GM21423 (cell line): ENCODE measurements around the gene NPPA.
A peak's percentile ranks its signal among the peaks of the same experiment; 100 is the strongest.
"Not testable (repeated sequence)": the region's sequence is repeated elsewhere in the genome, so short reads cannot be mapped to it uniquely, and the experiment has no call there.

Source experiments
- ATAC-seq: cut with Tn5 transposase; IDR thresholded peaks from one replicate; pipeline ENCODE4 v1.9.1; 2021; ENCODE audit warnings: mild to moderate bottlenecking, moderate library complexity; ENCODE audit not compliant: unreplicated experiment

NPPA gene

DNA sequence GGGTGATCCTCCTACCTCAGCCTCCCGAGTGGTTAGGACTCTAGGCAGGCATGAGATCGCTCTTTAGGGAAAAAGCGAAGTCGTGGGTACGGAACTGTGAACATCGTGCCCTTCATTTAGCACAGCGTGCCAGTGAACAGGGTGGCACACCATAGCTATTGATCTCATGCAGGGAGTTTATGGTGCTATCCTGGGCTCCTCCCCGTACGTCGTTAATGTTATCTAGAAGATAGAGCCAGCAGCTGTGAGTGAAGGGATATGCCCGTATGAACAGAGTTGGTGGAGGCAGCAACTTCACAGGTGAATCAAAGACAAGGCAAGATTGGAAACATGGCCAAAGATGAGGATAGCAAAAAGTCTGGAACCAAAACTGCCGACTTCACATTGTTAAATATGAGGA, 30.4 kb downstream of the NPPA start:
- ATAC-seq: no peak

DNA sequence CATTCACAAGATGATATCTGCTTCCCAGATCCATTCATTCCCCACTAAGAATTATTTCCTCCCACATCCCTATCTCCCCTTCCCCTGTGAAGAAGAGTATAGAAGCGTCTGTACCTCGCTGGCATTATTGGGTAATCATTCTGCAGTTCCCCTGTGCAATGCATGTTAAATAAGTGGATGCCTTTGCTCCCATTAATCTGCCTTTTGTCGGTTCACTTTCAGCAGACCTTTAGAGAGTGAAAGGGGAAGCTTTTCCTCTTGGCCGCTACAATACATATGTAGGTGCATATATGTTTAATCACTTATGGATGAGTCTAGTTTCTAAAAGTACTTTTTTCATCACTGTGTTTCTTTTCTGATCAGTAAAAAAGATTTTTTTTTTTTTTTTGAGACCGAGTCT, 34.6 kb downstream of the NPPA start:
- no peak for ATAC-seq

DNA sequence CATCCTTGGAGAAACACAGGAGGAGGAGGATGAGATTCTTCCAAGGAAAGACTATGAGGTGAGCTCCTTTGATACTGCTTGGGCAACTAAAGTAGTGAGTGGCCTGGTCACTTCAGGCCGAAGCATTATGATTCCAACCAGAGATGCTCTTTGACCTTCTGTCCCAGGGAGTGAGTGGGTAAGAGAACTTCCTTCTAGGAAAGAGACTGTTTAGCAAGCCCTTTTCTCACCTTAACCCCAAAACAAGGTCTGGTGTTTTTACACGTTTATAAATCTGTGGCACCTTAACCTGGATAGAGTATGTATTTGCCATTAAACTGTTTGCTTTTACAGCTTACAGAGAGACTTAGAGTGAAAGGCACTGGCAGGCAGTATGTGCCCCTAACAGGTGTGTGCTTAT, 40.5 kb downstream of the NPPA start:
- ATAC-seq: no peak

DNA sequence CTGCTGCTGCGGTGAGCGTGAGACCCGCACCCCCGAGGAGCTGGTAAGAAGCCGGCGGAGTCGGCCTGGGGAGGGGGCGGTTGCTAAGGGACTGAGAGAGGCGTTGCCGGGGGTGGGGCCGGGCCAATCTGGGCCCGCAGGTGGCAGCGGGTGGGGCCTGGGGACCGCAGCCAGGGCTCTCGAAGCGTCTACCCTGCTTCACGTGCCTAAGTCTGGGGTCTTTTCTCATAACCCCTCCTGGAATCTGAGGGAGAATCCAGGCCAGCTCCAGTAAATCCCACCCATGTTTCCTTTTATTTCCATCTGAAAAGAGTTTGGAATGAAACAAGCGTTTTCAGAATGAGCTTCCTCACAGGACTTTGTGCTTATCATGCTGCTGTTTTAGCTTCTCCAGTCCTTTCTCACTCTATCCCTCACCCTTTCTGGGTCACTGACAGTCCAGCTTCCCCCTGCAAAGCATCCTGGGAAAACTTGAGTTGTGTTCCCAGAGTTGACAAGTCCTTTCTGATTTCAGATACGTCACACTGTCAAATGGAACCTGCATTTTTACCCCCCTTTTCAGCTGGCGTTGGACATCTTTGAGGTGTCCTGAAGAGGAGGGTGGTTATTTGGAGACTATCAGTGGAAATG, 41.2 kb downstream of the NPPA start:
- peak; percentile 33 for ATAC-seq

DNA sequence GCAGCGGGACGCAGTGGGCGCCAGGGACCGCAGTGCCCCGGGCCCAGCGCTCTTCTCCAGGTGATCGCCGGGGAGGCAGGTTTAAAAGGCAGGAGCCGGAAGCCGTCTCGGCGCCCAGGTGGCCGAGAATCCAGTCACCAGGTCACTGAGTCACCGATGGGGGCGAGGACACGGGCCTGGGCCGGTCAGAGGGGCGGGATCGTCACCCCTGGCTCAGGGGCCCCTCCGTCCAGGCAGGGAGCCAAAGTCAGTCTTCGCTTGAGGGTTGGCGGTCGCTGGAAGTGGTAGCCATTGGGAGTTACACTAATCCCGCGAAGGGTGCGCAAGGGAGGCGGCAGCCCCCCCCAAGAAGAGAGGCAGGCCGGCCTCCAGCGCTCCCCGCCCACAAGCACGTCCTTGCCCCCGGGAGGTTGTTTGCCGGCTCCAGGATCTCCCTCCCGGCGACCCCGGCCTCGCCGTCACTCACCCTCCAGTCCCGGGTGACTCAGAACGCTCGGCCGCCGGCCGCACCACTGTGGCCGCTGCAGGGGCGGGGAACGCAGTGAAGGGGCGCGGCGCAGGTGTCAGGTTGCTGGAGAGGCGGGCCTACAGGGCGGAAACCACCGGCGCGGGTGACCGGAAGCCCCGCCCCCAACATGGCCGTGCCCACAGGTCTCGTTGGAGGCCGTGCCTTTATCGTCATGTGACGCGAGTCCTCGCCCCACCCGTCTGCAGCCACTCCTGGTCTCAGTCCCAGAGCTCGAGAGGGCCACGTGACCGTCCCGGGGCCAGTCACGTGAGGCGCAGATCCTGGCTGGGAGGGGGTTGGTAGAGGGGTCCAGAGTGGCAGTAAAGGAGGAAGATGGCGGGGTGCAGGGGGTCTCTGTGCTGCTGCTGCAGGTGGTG, 41.9 kb downstream of the NPPA start, which contains the start of the genes CLCN6 and MTHFR:
TSS of gene CLCN6 (plus strand) at position 770 of the 885 bp plus-strand sequence. CDS start at position 842, 72 bp downstream.
TSS of gene MTHFR (minus strand) at position 543 of the 885 bp plus-strand sequence. CDS start 2,848 bp downstream, outside the sequence.
- peak; percentile 75 for ATAC-seq

DNA sequence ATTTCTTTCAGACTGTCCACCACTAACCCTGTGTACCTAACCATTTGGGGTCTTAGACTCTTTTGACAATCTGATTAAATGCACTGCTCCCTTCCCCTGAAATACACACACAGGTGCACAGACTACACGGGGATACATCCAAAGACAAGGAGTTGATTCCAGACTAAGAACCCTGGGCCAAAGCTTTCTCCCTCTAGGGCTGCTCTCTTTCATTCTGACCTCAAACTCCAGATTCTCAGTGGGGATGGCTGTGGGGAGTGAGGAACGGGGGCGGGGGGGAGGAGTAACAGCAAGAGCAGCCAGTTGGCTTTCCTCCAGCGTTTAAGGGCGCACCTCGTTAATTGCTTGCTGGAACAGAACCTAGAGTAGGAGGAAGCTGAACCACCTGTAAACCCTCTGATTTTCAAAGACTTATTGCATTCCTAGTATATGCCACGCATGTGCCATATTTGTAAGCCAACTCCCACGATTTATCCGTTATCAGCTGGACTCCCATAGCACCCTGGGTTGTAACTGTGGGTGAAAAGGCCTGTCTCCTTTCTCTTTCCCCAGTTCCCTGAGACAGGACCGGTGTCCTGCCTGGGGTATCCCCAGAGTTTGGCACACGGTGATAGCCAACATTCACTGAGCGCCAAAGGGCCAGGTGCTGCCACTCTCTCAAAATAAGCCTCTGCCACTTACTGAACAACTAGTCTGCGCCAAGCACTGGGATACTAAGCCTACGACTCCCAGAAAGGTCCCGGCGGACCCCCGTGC, 42.7 kb downstream of the NPPA start:
- no peak for ATAC-seq

DNA sequence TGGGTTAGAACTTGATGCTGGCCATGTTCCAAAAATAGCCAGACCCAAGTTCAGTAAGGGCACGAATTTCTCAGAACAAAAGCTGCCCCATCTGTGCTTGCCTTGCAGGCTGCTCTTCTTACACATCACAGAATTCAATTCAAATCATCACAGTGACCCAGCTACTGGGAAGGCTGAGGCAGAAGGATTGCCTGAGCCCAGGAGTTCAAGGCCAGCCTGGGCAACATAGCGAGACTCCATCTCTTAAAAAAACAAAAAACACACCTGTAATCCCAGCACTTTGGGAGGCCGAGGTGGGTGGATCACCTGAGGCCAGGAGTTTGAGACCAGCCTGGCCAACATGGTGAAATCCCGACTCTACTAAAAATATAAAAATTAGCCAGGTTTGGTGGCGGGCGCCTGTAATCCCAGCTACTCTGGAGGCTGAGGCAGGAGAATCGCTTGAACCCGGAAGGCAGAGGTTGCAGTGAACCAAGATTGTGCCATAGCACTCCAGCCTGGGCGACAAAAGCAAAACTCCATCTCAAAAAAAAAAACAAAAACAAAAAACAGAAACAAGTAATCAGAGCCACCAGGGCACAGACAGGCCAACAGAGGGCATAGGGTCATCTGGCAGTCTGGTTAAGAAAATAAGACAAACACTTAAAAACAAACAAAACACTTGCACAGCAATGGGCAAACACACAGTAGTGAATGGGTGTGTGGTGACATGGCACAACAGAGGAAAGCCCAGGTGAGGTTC, 43.5 kb downstream of the NPPA start:
- not testable (repeated sequence) for ATAC-seq

DNA sequence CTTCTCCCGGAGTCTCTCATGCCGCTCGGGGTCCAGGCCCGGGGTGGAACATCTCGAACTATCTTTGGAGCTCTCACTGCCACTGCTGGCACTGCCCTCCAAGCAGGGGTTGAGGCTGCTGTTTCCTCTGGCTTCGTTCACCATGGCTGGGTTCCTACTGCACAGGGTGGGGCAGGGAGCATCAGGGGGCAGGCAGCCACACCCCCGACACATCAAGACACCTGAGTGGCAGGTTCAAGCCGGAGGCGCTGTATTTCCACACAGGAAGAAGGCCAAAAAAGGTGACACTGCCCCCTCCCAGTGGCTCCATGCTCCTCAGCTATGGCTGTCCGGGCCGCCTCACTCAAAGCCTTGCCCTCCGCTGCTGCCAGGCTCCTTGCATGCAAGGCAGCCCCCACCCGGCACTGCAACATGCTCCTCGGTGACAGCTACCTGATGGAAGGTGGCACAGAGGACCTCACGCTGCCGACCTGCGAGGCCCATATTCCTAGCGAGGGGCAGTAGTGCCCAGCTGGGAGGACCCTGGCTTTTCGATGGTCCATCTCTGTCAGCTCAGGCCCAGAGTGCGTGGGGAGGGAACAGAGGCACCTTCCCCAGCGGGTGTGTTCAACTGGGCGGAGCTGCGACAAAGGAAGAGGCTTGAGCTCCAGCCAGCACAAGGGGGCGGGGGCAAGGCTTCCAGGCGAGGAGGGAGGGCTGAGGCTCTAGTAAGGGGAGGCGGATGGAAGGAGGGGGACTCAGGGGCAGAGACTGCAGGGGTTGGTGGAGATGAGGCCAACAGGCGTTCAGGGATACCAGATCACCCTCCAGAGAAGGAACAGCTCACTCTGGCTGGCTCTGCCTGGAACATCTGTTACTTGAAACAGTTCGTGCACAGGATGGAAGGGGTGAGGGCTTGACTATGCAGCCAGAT, 44.4 kb downstream of the NPPA start:
- ATAC-seq: no peak

DNA sequence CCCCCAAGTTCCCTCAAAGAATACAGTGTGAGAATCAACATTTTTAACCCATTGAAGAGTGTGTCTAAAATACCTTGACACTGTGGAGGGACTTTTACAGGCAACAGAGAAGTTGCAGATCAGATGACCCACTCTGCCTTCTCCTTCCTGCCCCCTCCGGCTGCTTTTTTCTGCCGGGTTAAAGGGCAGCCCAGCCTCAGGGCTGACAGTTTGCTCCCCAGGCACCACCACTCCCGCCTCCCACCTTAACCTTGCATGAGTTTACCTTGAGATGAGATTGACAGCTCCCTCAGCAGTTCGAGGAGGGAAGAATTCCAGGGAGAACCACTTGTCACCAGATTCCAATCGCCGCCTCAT, 45.0 kb downstream of the NPPA start:
- ATAC-seq: no peak

DNA sequence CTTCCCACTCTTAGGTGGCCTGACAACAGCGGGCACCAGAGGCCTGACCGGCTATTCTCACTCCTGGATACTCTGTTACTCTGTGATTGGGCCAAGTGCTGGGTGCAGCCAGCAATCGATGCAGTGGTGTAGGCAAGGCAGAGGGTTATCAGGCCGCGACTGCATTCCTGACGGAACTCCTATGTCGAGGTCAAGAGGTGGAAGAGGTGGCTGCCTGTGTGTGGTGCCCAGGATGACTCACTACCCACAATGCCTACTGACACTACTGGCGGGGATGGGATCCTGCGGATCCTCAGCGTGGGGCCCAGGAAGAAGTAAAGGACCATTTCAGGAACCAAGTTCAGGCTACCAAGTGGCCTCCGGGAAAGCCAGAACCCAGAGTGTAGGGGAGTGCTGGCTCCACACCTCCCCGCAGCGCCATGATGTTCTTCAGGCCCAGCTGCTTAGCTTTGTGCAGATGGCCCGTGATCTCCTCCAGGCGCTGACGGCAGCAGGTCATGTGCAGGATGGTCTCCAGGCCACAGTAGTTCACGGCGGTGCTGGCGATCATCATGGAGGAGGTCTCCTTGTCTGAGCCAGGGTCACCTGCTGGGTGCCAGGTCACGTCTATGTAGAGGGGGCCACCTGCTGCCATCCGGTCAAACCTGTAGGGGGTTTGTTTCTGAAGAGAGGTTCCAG, 46.7 kb downstream of the NPPA start:
- no peak for ATAC-seq

DNA sequence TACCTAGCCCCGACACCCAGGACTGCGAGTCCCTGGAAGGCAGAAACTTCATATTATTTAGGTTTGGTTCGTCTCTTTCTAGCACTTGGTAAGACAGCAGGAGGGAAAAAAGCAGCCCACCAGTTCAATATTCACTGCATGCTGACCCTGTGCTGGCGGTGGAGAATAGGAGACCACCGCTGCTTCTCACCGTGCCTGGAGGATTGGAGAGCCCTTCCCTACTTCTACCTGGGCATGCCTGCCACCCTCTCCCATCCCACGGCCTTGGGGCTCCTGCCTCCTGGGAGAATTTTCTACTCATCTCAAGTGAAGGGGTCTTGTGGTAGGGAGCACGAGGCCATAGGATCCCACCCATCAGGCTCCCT, 47.2 kb downstream of the NPPA start:
- no peak for ATAC-seq

DNA sequence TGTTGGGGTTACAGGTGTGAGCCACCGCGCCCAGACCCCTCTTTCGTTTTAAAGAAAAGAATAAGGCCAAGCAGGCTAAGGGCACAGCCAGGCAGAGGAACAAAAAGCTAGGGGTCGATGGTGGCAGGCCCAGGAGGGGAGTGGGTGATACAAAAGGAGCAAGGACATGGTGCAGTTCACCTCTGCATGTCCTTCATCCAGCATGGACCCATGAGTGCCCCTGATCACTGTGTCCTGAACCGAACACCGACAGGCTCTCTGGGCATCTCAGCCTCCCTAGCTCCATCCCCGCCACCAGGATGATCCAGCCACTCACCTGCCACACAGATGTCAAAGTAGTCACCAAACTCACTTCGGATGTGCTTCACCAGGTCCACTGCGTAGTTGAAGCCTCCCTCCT, 47.7 kb downstream of the NPPA start:
- no peak for ATAC-seq

DNA sequence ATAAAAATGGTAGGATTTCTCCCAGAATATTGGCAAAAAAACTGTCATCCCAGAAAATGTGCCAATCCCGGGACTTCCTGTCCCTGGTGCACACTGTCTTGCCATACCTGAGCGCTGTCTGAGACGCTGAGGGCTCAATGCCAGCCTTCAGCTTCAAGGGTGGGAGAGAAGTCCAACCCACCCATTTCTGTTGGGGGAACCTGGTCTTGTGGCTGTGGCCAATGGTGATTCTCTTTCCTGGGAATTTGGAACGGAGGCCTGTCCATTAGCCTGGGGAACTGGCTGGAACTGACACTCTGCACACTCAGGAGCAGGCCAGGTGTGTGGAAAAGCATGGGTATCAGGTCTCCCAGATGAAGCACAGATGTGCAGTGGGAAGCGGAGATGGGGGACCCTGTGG, 48.5 kb downstream of the NPPA start:
- no peak for ATAC-seq

DNA sequence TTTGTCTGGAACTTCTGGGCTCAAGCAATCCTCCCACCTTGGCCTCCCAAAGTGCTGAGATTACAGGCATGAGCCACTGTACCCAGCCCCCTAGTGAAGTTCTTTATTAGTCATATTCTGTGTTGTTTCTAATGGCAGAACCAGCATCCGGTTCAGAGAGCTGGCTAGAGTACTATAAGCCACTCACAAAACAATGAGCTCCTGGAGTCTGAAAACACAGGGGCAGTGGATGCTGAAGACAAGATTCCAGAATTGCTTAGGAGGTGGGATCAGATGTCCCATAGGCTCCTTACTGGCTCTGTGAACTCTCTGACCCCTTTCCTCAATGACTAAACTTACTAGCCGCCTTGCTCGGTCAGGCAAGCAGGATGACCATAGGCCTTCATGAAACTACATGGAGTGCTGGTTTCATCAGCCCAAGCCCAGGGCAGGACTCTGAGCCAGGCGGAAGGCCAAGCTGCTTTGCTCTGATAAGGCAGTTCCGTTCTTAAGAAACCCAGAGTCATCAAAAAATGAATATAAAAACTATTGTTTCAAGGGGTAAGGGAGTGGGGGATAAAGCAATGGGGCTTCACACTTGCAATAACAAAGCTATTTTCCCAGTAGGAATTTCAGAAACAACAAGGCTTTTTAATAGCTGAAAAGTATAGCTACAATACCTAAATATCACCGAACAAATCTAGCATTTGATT, 49.9 kb downstream of the NPPA start:
- no peak for ATAC-seq

DNA sequence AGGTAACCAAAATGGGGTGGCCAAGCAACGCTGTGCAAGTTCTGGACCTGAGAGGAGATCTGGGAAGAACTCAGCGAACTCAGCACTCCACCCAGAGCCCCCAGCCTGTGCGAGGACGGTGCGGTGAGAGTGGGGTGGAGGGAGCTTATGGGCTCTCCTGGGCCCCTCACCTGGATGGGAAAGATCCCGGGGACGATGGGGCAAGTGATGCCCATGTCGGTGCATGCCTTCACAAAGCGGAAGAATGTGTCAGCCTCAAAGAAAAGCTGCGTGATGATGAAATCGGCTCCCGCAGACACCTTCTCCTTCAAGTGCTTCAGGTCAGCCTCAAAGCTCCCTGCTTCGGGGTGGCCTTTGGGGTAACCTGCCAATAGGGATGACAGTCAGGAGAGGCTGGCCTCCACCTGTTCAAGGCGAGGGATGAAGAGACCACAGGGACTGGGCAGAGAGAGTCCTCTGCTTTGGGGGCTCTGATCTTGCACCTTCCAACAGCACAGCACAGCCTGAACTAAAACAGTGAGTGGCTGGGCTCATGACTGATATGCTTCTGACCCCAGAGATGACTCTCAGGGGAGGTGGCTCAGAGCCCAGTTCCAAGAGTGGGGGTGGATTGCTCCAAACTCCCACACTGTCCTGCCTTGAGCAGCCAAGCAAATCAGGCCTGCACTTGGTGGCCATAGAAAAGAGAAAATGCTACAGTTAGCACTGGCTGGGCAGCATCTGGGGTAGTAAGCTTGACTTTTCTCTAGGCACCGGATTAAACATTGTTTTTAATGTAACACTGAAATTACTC, 51.4 kb downstream of the NPPA start:
- ATAC-seq: no peak
